ENCODE data around the gene KIF6.
A peak's percentile ranks its signal among the peaks of the same experiment; 100 is the strongest.
"Not testable (repeated sequence)": the region's sequence is repeated elsewhere in the genome, so short reads cannot be mapped to it uniquely, and the experiment has no call there.

Gene KIF6

GRCh38 chr6:39495640-39496039, 229.6 kb downstream of the KIF6 start:
- Histone ChIP-seq H3K4me3 (no peak overlapping the region), H3K27ac (no peak overlapping the region)
- no peak for DNase-seq (ENCODE audit: low spot score)
- no peak for TF ChIP-seq CTCF (IDR thresholded peaks at IDR 0.05)

- H3K4me3 ChIP-seq, result no peak overlapping the region
- H3K27ac ChIP-seq, result no peak overlapping the region
- TF ChIP-seq CTCF (IDR thresholded peaks at IDR 0.05), result no peak
- DNase-seq (ENCODE audit: low spot score), result no peak
These were observed 230.2 kb downstream of the KIF6 start for GRCh38 chr6:39494998-39495397.

- no peak for TF ChIP-seq CTCF (IDR thresholded peaks at IDR 0.05)
- no peak for DNase-seq (ENCODE audit: low spot score)
- H3K4me3 ChIP-seq, result no peak overlapping the region
These were observed 231.4 kb downstream of the KIF6 start for GRCh38 chr6:39493777-39494176.

GRCh38 chr6:39493174-39493573, 232.0 kb downstream of the KIF6 start:
- DNase-seq (ENCODE audit: low spot score), result no peak
- TF ChIP-seq CTCF (IDR thresholded peaks at IDR 0.05), result no peak
- Histone ChIP-seq H3K4me3 (no peak overlapping the region), H3K27ac (no peak overlapping the region)

More at GRCh38 chr6:39493777-39494176, 231.4 kb downstream of the KIF6 start:
- H3K27ac ChIP-seq, result no peak overlapping the region

GRCh38 chr6:39490108-39490507, 235.1 kb downstream of the KIF6 start:
- TF ChIP-seq CTCF (IDR thresholded peaks at IDR 0.05), result no peak
- Histone ChIP-seq H3K27ac (no peak overlapping the region), H3K4me3 (peak overlapping the region; percentile 10)
- no peak for DNase-seq (ENCODE audit: low spot score)

GRCh38 chr6:39488255-39488879, 236.8 kb downstream of the KIF6 start:
- Histone ChIP-seq H3K27ac (no peak overlapping the region), H3K4me3 (no peak overlapping the region)
- no peak for DNase-seq (ENCODE audit: low spot score)
- TF ChIP-seq CTCF (IDR thresholded peaks at IDR 0.05), result no peak

GRCh38 chr6:39484276-39484675, 240.9 kb downstream of the KIF6 start:
- Histone ChIP-seq H3K27ac (no peak overlapping the region), H3K4me3 (no peak overlapping the region)
- TF ChIP-seq CTCF (IDR thresholded peaks at IDR 0.05), result no peak
- no peak for DNase-seq (ENCODE audit: low spot score)

GRCh38 chr6:39479819-39480218, 245.4 kb downstream of the KIF6 start:
- not testable (repeated sequence) for H3K27ac ChIP-seq; DNase-seq (ENCODE audit: low spot score); H3K4me3 ChIP-seq
